CD4-positive, alpha-beta T cell (primary cell): ENCODE data around the gene ABCC5. TPM values are rescaled to one million over a fixed set of nuclear protein-coding genes. Genes with fewer than 3 reads are reported as not detected.

Source experiments
- ATAC-seq: fragments of 200-7000 bp; cut with Tn5 transposase; one replicate; pipeline ENCODE4 v1.10.0; 2022; ENCODE audit warnings: mild to moderate bottlenecking; ENCODE audit not compliant: poor library complexity
- CTCF ChIA-PET: fragments of 350-600 bp; sonication (Branson Sonifier 250); formaldehyde crosslinking; loops from one replicate; lab custom pipeline; 2021; ENCODE audit warnings: antibody characterized with exemption, inconsistent platforms; lab: Charles Lee
- POLR2A ChIA-PET: fragments of 350-600 bp; sonication (Branson Sonifier 250); formaldehyde crosslinking; loops from one replicate; lab custom pipeline; 2021; ENCODE audit warnings: antibody characterized with exemption, inconsistent platforms; lab: Charles Lee
- DNase-seq, 14 experiments: peaks; one replicate each; pipeline ENCODE4 v3.0.0-alpha.2; 2013 to 2020; ENCODE audit warnings: mixed read lengths in 2 of 14
- H3K27ac ChIP-seq, 2 donors: one replicate each; pipeline versions ENCODE4 v1.5.1 to v1.7.0; 2013; ENCODE audit warnings: low read length in 2 of 2, low read depth in 1 of 2, mild to moderate bottlenecking in 1 of 2
- H3K27me3 ChIP-seq, 2 experiments: 1 replicate in 1 of 2; 2 replicates in 1 of 2; pipeline versions ENCODE4 v1.6.1 to v1.7.0; 2013; ENCODE audit warnings: low read length in 2 of 2, control low read depth in 1 of 2, mild to moderate bottlenecking in 1 of 2, moderate library complexity in 1 of 2; ENCODE audit not compliant: insufficient read depth in 2 of 2, control insufficient read depth in 1 of 2
- H3K36me3 ChIP-seq: one replicate; pipeline ENCODE4 v1.6.1; 2013; ENCODE audit warnings: low read length, control low read depth; ENCODE audit not compliant: insufficient read depth
- H3K4me1 ChIP-seq: one replicate; pipeline ENCODE4 v1.6.1; 2013; ENCODE audit warnings: low read length, control low read depth; ENCODE audit not compliant: insufficient read depth
- H3K4me3 ChIP-seq: one replicate; pipeline ENCODE4 v1.5.1; 2013; ENCODE audit warnings: mild to moderate bottlenecking, low read length, moderate library complexity
- H3K9me3 ChIP-seq, 2 experiments: 1 replicate in 1 of 2; 2 replicates in 1 of 2; pipeline versions ENCODE4 v1.6.1 to v1.7.0; 2013; ENCODE audit warnings: low read length in 2 of 2, mild to moderate bottlenecking in 2 of 2, control low read depth in 1 of 2, moderate library complexity in 1 of 2; ENCODE audit not compliant: control insufficient read depth in 1 of 2, insufficient read depth in 1 of 2
- H3K27ac Mint-ChIP-seq: one replicate; pipeline ENCODE4 v1.8.0; 2020; ENCODE audit warnings: mixed read lengths
- H3K27me3 Mint-ChIP-seq: one replicate; pipeline ENCODE4 v1.8.0; 2021; ENCODE audit warnings: mixed read lengths
- H3K36me3 Mint-ChIP-seq: one replicate; pipeline ENCODE4 v1.8.0; 2021; ENCODE audit warnings: low read depth, mixed read lengths
- H3K4me1 Mint-ChIP-seq: one replicate; pipeline ENCODE4 v1.8.0; 2021; ENCODE audit warnings: low read depth, mixed read lengths
- H3K4me3 Mint-ChIP-seq: one replicate; pipeline ENCODE4 v1.8.0; 2020; ENCODE audit warnings: mild to moderate bottlenecking, mixed read lengths
- H3K9me3 Mint-ChIP-seq: one replicate; pipeline ENCODE4 v1.8.0; 2020; ENCODE audit warnings: mixed read lengths
- intact Hi-C, 2 experiments: fragments of 100-400 bp; cut with DNase I in 1 of 2; cut with micrococcal nuclease in 1 of 2; formaldehyde crosslinking; loops; one replicate each; pipeline versions ENCODE4 v1.15.1 to v1.9.0; 2023 to 2025; cut with DNase I, micrococcal nuclease
- total RNA-seq, 174 experiments: library from RNA in 2 of 174; stranded (reverse) in 2 of 174; gene quantifications; one replicate each; pipeline ENCODE4 v1.2.3 and lab custom pipeline; 2021 to 2026
- TF ChIP-seq, protein P1 (sequence below): fragments of 200-600 bp; IDR thresholded peaks from one replicate; pipeline ENCODE4 v1.8.0; 2022; ENCODE audit warnings: antibody characterized with exemption, mild to moderate bottlenecking

ABCC5 gene
- total RNA-seq, 2 experiments from 2014 or later, result 10.8 to 11.4 TPM

DNA sequence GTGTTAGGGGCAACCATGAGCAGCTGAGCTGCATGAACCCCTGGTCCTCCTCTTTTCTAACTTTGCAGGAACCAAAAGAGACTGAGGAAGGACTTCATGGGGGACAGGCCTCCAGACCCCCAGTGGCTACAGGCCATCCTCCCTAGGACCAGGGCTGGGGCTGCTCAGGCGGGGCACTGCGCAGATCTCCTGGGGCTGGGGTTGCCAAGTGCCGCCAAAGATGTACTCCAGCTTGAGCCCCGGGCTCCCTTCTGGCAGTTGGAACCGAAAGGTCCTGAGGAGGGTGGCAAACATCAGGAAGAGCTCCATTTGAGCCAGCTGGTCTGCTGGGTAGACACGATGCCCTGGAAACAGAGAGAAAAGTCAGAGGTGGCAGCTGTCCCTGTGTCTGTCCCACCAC is 121.9 kb downstream of the ABCC5 start:
- Mint-ChIP-seq H3K4me1 (no peaks in the 10 kb centered on the region), H3K9me3 (no peaks in the 10 kb centered on the region), H3K4me3 (no peak overlapping the region), H3K36me3 (no peaks in the 10 kb centered on the region), H3K27ac (no peak overlapping the region), H3K27me3 (peaks cover 13% of the 10 kb centered on the region)
- Histone ChIP-seq H3K4me3 (no peak overlapping the region), H3K27ac (no peak overlapping the region), H3K4me1 (peaks cover 4% of the 10 kb centered on the region), H3K36me3 (no peaks in the 10 kb centered on the region), H3K27me3 (peaks cover 5 to 6% of the 10 kb centered on the region in 2 experiments), H3K9me3 (peaks cover 0 to 6% of the 10 kb centered on the region in 2 experiments)
- CTCF ChIA-PET, result interaction anchor here (0.5 to 2.8 kb wide), 12 partner anchors 11 to 793 kb away, joined by 3 to 24 read pairs (median 4); partner anchors contain the start of genes ABCC5 and PARL
- ATAC-seq (no peak), DNase-seq (no peak)
- POLR2A ChIA-PET, result interaction anchor here (1.1 kb wide), 1 partner anchor 11 kb away, joined by 8 read pairs; the partner anchor contains the start of gene PARL
- TF ChIP-seq, protein P1, sequence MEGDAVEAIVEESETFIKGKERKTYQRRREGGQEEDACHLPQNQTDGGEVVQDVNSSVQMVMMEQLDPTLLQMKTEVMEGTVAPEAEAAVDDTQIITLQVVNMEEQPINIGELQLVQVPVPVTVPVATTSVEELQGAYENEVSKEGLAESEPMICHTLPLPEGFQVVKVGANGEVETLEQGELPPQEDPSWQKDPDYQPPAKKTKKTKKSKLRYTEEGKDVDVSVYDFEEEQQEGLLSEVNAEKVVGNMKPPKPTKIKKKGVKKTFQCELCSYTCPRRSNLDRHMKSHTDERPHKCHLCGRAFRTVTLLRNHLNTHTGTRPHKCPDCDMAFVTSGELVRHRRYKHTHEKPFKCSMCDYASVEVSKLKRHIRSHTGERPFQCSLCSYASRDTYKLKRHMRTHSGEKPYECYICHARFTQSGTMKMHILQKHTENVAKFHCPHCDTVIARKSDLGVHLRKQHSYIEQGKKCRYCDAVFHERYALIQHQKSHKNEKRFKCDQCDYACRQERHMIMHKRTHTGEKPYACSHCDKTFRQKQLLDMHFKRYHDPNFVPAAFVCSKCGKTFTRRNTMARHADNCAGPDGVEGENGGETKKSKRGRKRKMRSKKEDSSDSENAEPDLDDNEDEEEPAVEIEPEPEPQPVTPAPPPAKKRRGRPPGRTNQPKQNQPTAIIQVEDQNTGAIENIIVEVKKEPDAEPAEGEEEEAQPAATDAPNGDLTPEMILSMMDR, result no peak
- intact Hi-C loops, result loop anchor here (1.0 to 10.0 kb wide), 9 partner anchors 121 to 649 kb away; partner anchors contain the start of genes ABCC5 (in 2 of the 2), ALG3 (in 1 of the 2), CLCN2 (in 1 of the 2) and EEF1AKMT4 (in 1 of the 2)

DNA sequence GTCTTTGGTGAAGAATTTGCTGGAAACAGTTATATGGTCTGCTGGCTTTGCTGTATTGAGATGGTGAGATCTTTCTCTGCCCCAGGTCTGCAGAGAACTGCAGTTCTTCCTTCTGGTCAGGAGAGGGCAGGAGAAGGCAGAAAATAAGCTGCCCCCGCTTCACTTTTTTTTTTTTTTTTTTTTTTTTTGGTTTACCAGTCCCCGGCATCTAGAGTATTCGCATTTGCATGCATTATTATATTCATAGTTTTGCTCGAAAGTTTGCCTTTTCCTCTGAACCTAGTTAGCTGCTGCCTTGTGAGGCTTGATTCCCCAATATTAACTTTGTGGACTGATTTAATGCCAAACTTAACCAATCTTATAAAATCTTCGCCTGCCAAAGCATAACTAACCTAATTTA is 122.4 kb downstream of the ABCC5 start:
- ChIA-PET POLR2A (interaction anchor here (1.1 kb wide), 1 partner anchor 11 kb away, joined by 8 read pairs; the partner anchor contains the start of gene PARL), CTCF (interaction anchor here (0.5 to 2.8 kb wide), 13 partner anchors 10 to 792 kb away, joined by 3 to 24 read pairs (median 4); partner anchors contain the start of genes ABCC5 and PARL)
- H3K4me1 ChIP-seq, result peaks cover 4% of the 10 kb centered on the region
- peaks cover 13% of the 10 kb centered on the region for H3K27me3 Mint-ChIP-seq
- no peaks in the 10 kb centered on the region for H3K36me3 ChIP-seq
- DNase-seq (peak in 9 of 14 experiments; percentile 6 to 76 (median 20)), ATAC-seq (peak; percentile 88)
- H3K27me3 ChIP-seq, result peaks cover 5 to 6% of the 10 kb centered on the region in 2 experiments
- no peaks in the 10 kb centered on the region for H3K4me1 Mint-ChIP-seq
- no peak overlapping the region for H3K4me3 Mint-ChIP-seq
- H3K9me3 Mint-ChIP-seq, result no peaks in the 10 kb centered on the region
- no peak overlapping the region for H3K27ac Mint-ChIP-seq
- no peak overlapping the region for H3K27ac ChIP-seq
- no peak overlapping the region for H3K4me3 ChIP-seq
- no peaks in the 10 kb centered on the region for H3K36me3 Mint-ChIP-seq
- intact Hi-C loops, result loop anchor here (1.0 to 10.0 kb wide), 8 partner anchors 122 to 649 kb away; partner anchors contain the start of genes ABCC5 (in 2 of the 2), ALG3 (in 1 of the 2), CLCN2 (in 1 of the 2) and EEF1AKMT4 (in 1 of the 2)
- peaks cover 0 to 3% of the 10 kb centered on the region in 2 experiments for H3K9me3 ChIP-seq
- TF ChIP-seq, protein P1, result peak; percentile 75

DNA sequence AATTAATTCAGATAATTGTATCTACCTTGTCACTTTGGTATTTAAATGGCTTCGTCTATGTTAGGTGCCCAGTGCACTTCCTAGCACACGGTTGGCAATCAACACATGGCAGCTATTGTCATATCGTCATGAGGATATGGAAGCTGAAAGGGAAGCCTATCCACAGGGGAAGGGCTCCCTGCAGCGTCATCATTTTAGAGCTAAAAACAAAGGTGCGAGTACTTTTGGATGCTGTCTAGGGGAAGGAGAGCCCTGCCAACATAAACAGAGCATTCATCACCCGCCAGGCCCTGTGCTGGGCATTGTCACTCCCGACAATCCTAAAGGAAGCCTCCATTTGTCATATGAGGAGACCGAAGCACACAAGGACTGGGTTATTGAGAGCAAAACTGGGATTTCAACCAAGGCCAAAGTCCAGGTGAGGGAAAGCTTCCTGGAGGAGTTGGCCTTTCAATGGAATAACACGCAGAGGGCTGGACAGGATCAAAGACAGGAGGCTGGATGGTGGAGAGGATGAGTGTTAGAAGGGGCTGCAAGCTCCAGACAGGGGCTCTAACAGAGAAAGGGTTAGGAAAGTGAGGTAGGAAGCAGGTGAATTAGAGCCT is 125.0 kb downstream of the ABCC5 start:
- no peak overlapping the region for H3K4me3 Mint-ChIP-seq
- intact Hi-C loops, result loop anchor here in 1 of 2 experiments (10.0 kb wide), 1 partner anchor 472 kb away; the partner anchor contains the start of genes CLCN2 and POLR2H
- DNase-seq, result no peak
- CTCF ChIA-PET, result interaction anchor here (0.9 kb wide), 1 partner anchor 8 kb away, joined by 4 read pairs; the partner anchor contains the start of gene PARL
- H3K27ac Mint-ChIP-seq, result no peak overlapping the region
- POLR2A ChIA-PET, result no interaction called here
- TF ChIP-seq, protein P1, result no peak
- Histone ChIP-seq H3K27me3 (peaks cover 3 to 6% of the 10 kb centered on the region in 2 experiments), H3K9me3 (no peaks in the 10 kb centered on the region), H3K36me3 (no peaks in the 10 kb centered on the region), H3K4me3 (no peak overlapping the region), H3K4me1 (peaks cover 4% of the 10 kb centered on the region), H3K27ac (no peak overlapping the region)
- ATAC-seq, result no peak
- no peaks in the 10 kb centered on the region for H3K36me3 Mint-ChIP-seq
- H3K9me3 Mint-ChIP-seq, result no peaks in the 10 kb centered on the region
- H3K4me1 Mint-ChIP-seq, result no peaks in the 10 kb centered on the region
- H3K27me3 Mint-ChIP-seq, result peaks cover 13% of the 10 kb centered on the region
